Neural crest cell (in vitro differentiated cells): Measurements from ENCODE around the gene TGM3. TPM values are rescaled to one million over a fixed set of nuclear protein-coding genes. Genes with fewer than 3 reads are reported as not detected.
A peak's percentile ranks its signal among the peaks of the same experiment; 100 is the strongest.

Experiments
- DNase-seq: peaks from one replicate; pipeline ENCODE4 v3.0.0; 2021; ENCODE audit warnings: low read depth, mixed read lengths, low spot score
- H3K27ac Mint-ChIP-seq: one replicate; pipeline ENCODE4 v1.8.0; 2021; ENCODE audit warnings: mild to moderate bottlenecking, mixed read lengths; ENCODE audit not compliant: unreplicated experiment
- H3K27me3 Mint-ChIP-seq: 2 replicates; pipeline ENCODE4 v1.8.0; 2021; ENCODE audit warnings: low read depth, mild to moderate bottlenecking, mixed read lengths
- H3K36me3 Mint-ChIP-seq: 2 replicates; pipeline ENCODE4 v1.8.0; 2021; ENCODE audit warnings: low read depth, mild to moderate bottlenecking, mixed read lengths
- H3K4me1 Mint-ChIP-seq: 2 replicates; pipeline ENCODE4 v1.8.0; 2021; ENCODE audit warnings: mixed read lengths
- H3K4me3 Mint-ChIP-seq: one replicate; pipeline ENCODE4 v1.8.0; 2021; ENCODE audit warnings: mild to moderate bottlenecking, mixed read lengths
- H3K9me3 Mint-ChIP-seq: 2 replicates; pipeline ENCODE4 v1.8.0; 2021; ENCODE audit warnings: mixed read lengths
- CTCF ChIP-seq: fragments of 200-600 bp; sonication (generic); conservative IDR thresholded peaks from 2 replicates; pipeline ENCODE4 v1.5.0; 2021; ENCODE audit warnings: antibody characterized with exemption, mild to moderate bottlenecking
- total RNA-seq: library from RNA; stranded (reverse); gene quantifications from 2 replicates; pipeline ENCODE4 v1.2.1, GENCODE V29; 2021

The TGM3 gene
- total RNA-seq, 1 donor from 2014 or later: 0.23 TPM

- H3K36me3 Mint-ChIP-seq: no peaks in the 10 kb centered on the region
- no peak overlapping the region for H3K27ac Mint-ChIP-seq
- DNase-seq: no peak
- no peak overlapping the region for H3K4me3 Mint-ChIP-seq
- TF ChIP-seq CTCF: no peak
- peaks cover 9% of the 10 kb centered on the region for H3K27me3 Mint-ChIP-seq
- H3K9me3 Mint-ChIP-seq: no peaks in the 10 kb centered on the region
- no peaks in the 10 kb centered on the region for H3K4me1 Mint-ChIP-seq
These were observed 89.2 kb downstream of the TGM3 start for GRCh38 chr20:2385026-2385425.

- no peak for TF ChIP-seq CTCF
- Mint-ChIP-seq H3K27ac (no peak overlapping the region), H3K9me3 (no peaks in the 10 kb centered on the region), H3K4me3 (no peak overlapping the region), H3K36me3 (no peaks in the 10 kb centered on the region), H3K4me1 (no peaks in the 10 kb centered on the region), H3K27me3 (peaks cover 9% of the 10 kb centered on the region)
- no peak for DNase-seq
These were observed 89.7 kb downstream of the TGM3 start for GRCh38 chr20:2385496-2385895.

DNA sequence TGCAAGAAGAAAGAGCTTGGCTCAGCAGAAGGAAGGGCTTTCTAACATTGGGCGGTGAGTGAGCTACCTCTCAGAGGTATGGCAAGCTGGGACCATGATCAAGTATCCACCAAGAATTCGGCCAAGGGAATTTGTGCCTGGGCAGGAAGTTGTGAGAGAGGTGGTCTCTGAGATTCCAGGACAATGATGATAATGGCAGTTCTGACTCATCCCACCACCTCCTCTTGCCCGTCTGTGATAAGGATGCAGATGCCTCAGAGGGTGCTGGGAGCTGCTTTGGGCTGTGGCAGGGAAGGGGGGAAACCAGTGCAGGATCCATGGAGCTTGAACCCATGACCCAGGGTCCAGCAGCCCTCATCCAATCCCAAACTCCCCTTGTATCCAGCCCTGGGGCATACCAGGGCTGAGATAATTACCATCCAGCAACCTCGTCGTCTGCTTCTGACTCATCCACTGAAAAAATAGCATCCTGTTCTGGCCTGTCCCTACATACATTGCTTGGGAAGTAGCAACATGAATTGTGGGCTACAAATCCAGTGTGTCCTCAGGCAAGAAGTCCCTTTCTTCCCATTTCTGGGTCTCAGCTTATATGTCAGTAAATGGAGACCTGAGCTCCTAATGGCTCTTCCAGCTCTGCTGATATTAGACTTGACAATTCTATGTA is 90.8 kb downstream of the TGM3 start:
- no peak for TF ChIP-seq CTCF
- Mint-ChIP-seq H3K4me1 (no peaks in the 10 kb centered on the region), H3K36me3 (no peaks in the 10 kb centered on the region), H3K27ac (no peak overlapping the region), H3K27me3 (peaks cover 15% of the 10 kb centered on the region), H3K4me3 (no peak overlapping the region), H3K9me3 (no peaks in the 10 kb centered on the region)
- DNase-seq: no peak

DNA sequence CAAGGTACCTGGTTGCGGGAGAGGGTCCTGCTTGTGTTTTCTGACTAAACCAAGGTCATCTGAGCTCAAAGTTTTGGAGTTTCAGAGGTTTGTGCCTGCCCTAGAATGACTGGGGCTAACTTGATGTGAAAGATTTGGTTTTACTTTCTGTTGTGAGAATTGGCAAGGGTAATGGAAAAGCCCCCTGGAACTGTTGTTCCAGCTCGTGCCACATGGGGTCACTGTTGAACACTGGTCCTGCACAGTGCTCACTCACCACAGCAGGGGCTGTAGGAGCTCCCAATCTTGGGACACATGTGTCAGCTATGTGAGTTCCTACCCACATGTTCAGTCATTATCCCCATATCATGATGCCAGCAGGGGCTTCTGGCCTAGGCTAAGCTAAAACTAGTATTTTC is 91.4 kb downstream of the TGM3 start:
- no peak overlapping the region for H3K27ac Mint-ChIP-seq
- peak; percentile 67 for TF ChIP-seq CTCF

DNA sequence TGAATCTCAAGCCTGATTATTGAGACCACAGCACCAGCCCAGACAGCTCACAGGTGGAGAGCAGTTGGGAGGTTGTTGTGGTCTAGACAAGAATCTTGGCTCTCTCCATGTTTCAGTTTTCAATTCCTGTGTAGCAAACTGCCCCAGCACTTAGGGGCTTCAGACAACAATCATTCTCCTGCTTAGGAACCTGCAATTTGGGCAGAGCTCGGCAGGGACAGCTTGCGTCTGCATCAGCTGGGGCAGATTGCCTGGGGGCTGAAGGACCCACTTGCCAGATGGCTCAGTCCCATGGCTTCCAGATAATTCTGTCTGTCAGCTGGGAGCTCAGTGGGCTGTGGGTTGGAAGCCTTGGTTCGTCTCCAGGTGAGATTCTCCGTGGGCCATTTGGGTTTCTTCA is 91.8 kb downstream of the TGM3 start:
- no peaks in the 10 kb centered on the region for H3K36me3 Mint-ChIP-seq
- H3K27me3 Mint-ChIP-seq: peaks cover 18% of the 10 kb centered on the region
- H3K4me3 Mint-ChIP-seq: no peak overlapping the region
- no peaks in the 10 kb centered on the region for H3K4me1 Mint-ChIP-seq
- DNase-seq: no peak
- no peaks in the 10 kb centered on the region for H3K9me3 Mint-ChIP-seq
- TF ChIP-seq CTCF: no peak
- H3K27ac Mint-ChIP-seq: no peak overlapping the region

More for the DNA sequence above, 91.4 kb downstream of the TGM3 start:
- Mint-ChIP-seq H3K4me3 (no peak overlapping the region), H3K36me3 (no peaks in the 10 kb centered on the region), H3K4me1 (no peaks in the 10 kb centered on the region), H3K27me3 (peaks cover 18% of the 10 kb centered on the region), H3K9me3 (no peaks in the 10 kb centered on the region)
- DNase-seq: peak; percentile 45

Other genes with a start within 250 kb of the TGM3 start
- gene STK35, start 194.2 kb upstream of the TGM3 start, total RNA-seq: 35.7 and 36.0 TPM in 2 replicates
- not detected in 2 replicates for gene TGM6, start 84.9 kb downstream of the TGM3 start, total RNA-seq
- 385 and 391 TPM in 2 replicates for gene SNRPB, start 174.8 kb downstream of the TGM3 start, total RNA-seq
- gene ZNF343, start 212.9 kb downstream of the TGM3 start, total RNA-seq: 9.1 and 12.8 TPM in 2 replicates
- not detected in 2 replicates for gene TMC2, start 240.6 kb downstream of the TGM3 start, total RNA-seq